Endothelial cell (in vitro differentiated cells): Measurements from ENCODE around the gene NXN. TPM values are rescaled to one million over a fixed set of nuclear protein-coding genes. Genes with fewer than 3 reads are reported as not detected.

Source experiments
- DNase-seq: peaks from one replicate; pipeline ENCODE4 v3.0.0; 2021; ENCODE audit warnings: low spot score
- H3K27ac Mint-ChIP-seq: one replicate; pipeline ENCODE4 v1.8.0; 2021; ENCODE audit warnings: mixed read lengths, inconsistent platforms; ENCODE audit not compliant: unreplicated experiment
- H3K27me3 Mint-ChIP-seq: one replicate; pipeline ENCODE4 v1.8.0; 2021; ENCODE audit warnings: mild to moderate bottlenecking, moderate library complexity, mixed read lengths, inconsistent platforms; ENCODE audit not compliant: unreplicated experiment
- H3K36me3 Mint-ChIP-seq: one replicate; pipeline ENCODE4 v1.8.0; 2021; ENCODE audit warnings: mild to moderate bottlenecking, low read depth, mixed read lengths, inconsistent platforms; ENCODE audit not compliant: unreplicated experiment
- H3K4me1 Mint-ChIP-seq: one replicate; pipeline ENCODE4 v1.8.0; 2021; ENCODE audit warnings: mild to moderate bottlenecking, mixed read lengths, inconsistent platforms; ENCODE audit not compliant: unreplicated experiment
- H3K4me3 Mint-ChIP-seq: one replicate; pipeline ENCODE4 v1.8.0; 2021; ENCODE audit warnings: mild to moderate bottlenecking, mixed read lengths, inconsistent platforms; ENCODE audit not compliant: unreplicated experiment
- H3K9me3 Mint-ChIP-seq: one replicate; pipeline ENCODE4 v1.8.0; 2021; ENCODE audit warnings: mixed read lengths, inconsistent platforms; ENCODE audit not compliant: unreplicated experiment
- total RNA-seq: library from RNA; stranded (reverse); fragmentation: NEBNext Ultra II Directional; extraction: Animal tissue kit (Norgen Biotek cat#: 25700); gene quantifications from one replicate; pipeline ENCODE4 v1.2.1, GENCODE V29; 2021; ENCODE audit not compliant: unreplicated experiment
- TF ChIP-seq, protein P1 (sequence below): fragments of 200-600 bp; sonication (generic); IDR thresholded peaks from one replicate; pipeline ENCODE4 v1.5.0; 2021; ENCODE audit warnings: antibody characterized with exemption; ENCODE audit not compliant: unreplicated experiment

Gene NXN
- total RNA-seq, 1 donor from 2014 or later = 53.9 TPM

DNA sequence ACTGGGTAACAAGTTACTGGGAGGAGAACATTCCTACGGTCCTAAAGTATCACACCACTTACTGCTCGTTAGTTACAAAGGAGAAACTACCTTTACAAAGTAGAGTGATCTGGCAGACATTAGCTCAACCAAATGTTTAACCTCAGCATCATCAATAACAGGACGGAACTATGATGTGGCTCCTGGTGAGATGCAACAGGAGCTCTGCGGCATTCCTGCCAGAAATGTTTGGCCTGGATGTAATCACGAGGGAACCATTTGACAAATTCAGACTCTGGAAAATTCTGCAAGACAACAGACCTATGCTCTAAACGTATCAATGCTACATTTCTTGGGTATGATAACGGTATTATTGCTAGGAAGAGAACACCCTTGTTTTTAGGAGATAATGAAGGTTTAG, 117.0 kb downstream of the NXN start:
- H3K27ac Mint-ChIP-seq = no peak overlapping the region
- peaks cover 9% of the 10 kb centered on the region for H3K27me3 Mint-ChIP-seq
- DNase-seq = no peak
- H3K4me1 Mint-ChIP-seq = peaks cover 32% of the 10 kb centered on the region
- H3K36me3 Mint-ChIP-seq = no peaks in the 10 kb centered on the region
- H3K4me3 Mint-ChIP-seq = no peak overlapping the region
- H3K9me3 Mint-ChIP-seq = no peaks in the 10 kb centered on the region
- TF ChIP-seq, protein P1, sequence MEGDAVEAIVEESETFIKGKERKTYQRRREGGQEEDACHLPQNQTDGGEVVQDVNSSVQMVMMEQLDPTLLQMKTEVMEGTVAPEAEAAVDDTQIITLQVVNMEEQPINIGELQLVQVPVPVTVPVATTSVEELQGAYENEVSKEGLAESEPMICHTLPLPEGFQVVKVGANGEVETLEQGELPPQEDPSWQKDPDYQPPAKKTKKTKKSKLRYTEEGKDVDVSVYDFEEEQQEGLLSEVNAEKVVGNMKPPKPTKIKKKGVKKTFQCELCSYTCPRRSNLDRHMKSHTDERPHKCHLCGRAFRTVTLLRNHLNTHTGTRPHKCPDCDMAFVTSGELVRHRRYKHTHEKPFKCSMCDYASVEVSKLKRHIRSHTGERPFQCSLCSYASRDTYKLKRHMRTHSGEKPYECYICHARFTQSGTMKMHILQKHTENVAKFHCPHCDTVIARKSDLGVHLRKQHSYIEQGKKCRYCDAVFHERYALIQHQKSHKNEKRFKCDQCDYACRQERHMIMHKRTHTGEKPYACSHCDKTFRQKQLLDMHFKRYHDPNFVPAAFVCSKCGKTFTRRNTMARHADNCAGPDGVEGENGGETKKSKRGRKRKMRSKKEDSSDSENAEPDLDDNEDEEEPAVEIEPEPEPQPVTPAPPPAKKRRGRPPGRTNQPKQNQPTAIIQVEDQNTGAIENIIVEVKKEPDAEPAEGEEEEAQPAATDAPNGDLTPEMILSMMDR = no peak

DNA sequence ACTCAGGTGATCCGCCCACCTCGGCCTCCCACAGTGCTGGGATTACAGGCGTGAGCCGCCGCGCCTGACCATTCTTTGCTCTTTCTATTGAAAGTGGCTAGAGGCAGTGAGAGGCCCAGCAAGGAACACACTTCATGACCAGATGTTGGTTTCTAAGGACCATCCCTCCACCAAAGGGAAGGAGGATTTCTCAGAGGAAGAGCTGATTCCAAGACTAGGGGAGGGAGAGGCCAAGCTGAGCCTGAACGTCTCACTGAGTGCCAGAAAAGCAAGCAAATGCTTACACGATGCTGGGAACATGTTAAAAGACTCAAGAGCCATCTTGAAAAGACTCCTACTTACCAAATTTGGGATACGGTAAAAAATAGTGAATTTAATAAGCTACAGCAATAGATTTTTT, 118.2 kb downstream of the NXN start:
- H3K27ac Mint-ChIP-seq = no peak overlapping the region
- H3K4me3 Mint-ChIP-seq = no peak overlapping the region
- H3K27me3 Mint-ChIP-seq = peaks cover 8% of the 10 kb centered on the region
- DNase-seq = no peak
- H3K4me1 Mint-ChIP-seq = peaks cover 32% of the 10 kb centered on the region
- no peaks in the 10 kb centered on the region for H3K9me3 Mint-ChIP-seq
- H3K36me3 Mint-ChIP-seq = no peaks in the 10 kb centered on the region
- TF ChIP-seq, protein P1 = no peak

DNA sequence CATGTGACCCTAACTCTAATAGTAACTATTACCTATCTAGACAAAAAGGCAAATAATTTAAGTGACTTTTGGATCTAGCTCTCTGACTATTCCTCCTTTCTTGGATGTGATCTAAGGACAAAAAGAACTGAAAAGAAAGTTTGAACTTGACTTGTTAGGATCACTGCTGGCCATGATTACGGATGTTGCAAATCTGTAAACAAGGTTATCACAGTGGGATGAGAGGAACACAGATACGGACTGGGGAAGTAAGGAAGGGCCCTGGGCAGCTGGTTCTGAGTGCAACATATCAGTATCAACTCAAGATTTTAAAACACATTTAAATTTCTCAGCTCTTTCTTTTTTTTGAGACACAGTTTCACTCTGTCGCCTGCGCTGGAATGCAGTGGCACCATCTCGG, 118.8 kb downstream of the NXN start:
- Mint-ChIP-seq H3K27ac (no peak overlapping the region), H3K4me1 (peaks cover 32% of the 10 kb centered on the region), H3K36me3 (no peaks in the 10 kb centered on the region), H3K9me3 (no peaks in the 10 kb centered on the region), H3K4me3 (no peak overlapping the region), H3K27me3 (peaks cover 6% of the 10 kb centered on the region)
- no peak for DNase-seq
- TF ChIP-seq, protein P1 = no peak

DNA sequence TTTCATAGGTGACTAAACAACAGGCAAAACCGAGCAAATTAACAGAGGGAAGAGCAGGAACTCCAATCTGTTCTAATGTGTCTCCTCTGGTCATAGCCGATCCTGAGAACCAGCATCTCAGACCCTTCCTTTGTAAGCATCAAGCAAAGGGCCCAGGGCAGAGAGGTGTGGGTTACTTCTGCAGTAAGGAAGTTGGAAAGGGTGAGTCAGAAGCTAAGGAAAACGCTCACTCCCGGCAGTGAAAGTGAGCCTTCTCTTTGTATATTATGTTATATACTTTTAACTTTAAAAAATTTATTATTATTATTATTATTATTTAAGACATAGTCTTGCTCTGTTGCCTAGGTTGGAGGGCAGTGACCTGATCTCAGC, 119.8 kb downstream of the NXN start:
- Mint-ChIP-seq H3K27ac (peak overlapping the region; percentile 98), H3K4me1 (peaks cover 29% of the 10 kb centered on the region), H3K4me3 (no peak overlapping the region), H3K27me3 (peaks cover 6% of the 10 kb centered on the region), H3K36me3 (no peaks in the 10 kb centered on the region), H3K9me3 (no peaks in the 10 kb centered on the region)
- no peak for DNase-seq
- TF ChIP-seq, protein P1 = no peak

DNA sequence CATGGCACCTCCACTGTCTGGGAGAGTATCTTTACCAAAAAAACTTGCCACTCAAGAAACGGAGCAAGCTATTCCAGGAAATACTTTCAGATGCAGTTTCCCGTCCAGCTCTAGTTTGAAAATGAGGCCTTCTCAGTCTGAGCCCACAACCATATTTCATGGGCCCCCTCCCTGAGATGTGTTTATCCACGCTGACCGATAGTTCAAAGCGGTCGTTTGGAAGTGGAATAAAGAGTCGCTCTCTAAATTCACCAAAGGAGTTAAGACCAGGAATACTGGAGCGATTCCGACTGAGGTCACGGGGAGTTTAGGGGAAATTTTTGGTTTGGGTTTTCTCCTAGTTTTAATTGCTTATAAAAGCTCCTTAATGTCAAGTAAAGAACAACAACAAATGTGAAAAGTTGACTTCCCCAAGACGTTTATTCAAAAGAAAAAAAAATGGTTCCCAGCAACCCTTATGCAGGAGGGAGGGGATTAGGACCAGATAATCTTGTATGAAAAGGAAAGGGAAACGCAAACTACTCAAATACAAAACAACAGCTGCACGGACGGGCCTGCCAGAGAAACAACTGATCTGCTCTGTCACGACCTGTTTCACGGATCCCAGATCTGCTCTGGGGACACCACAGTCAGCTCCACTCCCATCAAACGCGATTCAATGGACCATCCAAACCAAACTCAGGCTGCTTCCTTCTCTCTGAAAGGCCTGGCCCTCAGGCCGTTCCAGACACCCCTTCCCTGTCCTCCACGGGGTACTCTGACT, 120.3 kb downstream of the NXN start:
- no peaks in the 10 kb centered on the region for H3K36me3 Mint-ChIP-seq
- no peaks in the 10 kb centered on the region for H3K9me3 Mint-ChIP-seq
- TF ChIP-seq, protein P1 = no peak
- H3K27me3 Mint-ChIP-seq = peaks cover 6% of the 10 kb centered on the region
- H3K4me3 Mint-ChIP-seq = no peak overlapping the region
- H3K4me1 Mint-ChIP-seq = peaks cover 24% of the 10 kb centered on the region
- H3K27ac Mint-ChIP-seq = peak overlapping the region; percentile 98
- no peak for DNase-seq
